GM21526 (cell line): ENCODE results near the gene OXNAD1.

Experiments used
- ATAC-seq: cut with Tn5 transposase; IDR thresholded peaks from one replicate; pipeline ENCODE4 v1.9.1; 2021; ENCODE audit warnings: moderate library complexity; ENCODE audit not compliant: unreplicated experiment, low FRiP score

OXNAD1 gene

DNA sequence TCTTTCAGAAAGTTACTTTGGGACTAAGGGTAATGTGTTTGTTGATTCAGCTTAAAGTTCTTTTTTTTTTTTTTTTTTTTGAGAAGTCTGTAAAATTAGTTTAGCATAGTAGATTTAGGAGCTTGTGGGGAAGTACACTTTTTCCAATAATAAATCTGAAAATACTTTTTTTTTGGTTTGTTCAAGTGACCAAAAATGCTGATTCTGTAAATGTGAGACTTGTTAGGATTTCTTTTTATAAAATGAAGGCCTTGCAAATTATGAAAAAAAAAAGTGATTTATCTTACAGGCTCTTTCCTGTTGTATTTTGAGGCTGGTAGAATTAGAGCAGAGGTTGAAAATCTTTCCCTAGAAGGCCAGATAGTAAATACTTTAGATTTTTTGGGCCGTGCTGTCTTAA lies 7.6 kb downstream of the OXNAD1 start:
- ATAC-seq, result no peak

DNA sequence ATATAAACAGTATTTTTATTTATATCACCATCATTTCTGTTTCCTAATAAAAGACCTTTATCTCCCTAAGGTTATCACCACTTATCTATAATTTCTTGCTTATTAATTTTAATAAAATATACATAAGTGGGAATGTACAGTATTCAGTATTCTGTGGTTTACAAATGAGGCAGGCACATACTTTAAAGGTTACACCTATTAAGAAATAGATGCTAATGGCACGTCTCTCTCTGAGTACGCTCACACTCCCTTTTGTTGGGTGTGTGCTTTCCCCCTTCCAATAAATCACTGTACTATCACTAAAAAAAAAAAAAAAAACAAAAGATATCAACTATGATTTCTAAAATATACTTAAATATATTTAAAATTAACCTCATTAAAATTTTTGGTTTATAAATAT lies 8.9 kb downstream of the OXNAD1 start:
- no peak for ATAC-seq

DNA sequence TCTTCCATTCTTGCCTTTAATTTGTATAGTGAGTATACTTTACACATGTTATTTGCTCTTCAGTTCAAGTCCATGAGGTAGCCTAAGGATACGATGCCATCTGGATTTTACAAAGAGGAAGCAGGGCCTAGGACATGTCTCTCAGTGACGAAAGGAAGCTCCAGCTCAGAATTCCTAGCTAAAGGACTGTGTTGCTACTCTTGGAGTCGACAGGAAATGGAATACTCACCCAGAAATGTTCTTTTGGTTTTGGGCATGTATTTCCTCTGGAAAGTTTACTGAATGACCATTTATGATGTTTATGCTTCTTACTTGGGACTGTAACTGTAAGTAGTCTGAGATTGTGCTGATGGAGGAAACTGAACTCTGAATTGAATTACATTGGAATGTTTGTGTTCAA lies 12.5 kb downstream of the OXNAD1 start:
- no peak for ATAC-seq

DNA sequence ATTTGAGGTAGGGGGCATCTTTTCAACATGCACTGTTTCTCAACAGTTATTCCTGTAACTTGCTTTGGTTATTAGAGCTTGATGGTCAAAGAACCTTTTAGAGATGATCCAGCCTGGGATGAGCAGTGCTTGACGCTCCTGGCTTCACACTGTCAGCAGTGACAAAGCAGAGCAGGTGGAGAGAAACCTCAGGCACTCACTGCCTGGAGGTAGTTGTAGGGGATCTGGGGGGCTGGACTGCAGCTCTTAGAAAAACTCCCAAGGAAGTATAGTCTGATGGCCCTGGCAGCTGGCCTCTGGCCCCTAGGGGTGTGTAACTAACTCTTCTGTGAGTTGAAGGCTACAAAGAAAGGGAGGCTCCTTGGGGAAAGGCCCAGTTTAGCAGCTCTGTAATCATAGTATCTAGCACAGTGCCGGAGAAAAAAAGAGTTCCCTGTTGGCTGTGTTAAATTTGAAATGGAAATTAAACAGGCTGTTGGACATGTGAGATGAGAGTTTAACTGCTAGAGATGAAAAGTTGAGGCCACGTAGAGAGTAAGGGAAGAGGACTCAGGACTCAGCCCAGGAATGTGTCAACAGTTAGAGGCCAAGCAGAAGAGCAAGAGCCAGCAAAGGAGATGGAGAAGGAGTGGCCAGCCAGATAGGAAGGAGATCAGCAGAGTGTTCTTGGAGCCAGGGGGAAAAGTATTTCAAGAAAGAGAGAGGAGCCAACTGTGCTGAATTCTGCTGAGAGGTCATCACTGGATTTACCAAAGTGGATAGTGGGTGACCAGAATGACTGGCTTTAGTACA lies 14.2 kb downstream of the OXNAD1 start:
- no peak for ATAC-seq

DNA sequence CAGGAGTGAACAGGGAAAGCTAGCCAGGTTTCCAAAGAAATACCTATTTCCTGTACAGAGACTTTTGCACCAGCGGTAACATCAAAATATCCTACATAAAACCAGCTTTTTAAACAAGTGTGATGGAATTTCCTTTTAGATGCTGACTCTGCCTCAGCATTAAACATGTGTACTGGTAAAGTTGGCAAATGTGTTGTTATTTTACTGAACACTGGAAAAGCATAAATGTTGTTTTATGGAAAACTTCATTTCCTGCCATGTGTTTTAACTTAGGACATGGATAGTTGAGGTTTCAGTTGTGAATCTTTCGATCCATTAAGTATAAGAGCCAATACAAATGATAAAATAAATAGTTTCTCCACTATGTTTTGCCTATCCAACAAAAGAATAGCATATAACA lies 15.7 kb downstream of the OXNAD1 start:
- no peak for ATAC-seq

DNA sequence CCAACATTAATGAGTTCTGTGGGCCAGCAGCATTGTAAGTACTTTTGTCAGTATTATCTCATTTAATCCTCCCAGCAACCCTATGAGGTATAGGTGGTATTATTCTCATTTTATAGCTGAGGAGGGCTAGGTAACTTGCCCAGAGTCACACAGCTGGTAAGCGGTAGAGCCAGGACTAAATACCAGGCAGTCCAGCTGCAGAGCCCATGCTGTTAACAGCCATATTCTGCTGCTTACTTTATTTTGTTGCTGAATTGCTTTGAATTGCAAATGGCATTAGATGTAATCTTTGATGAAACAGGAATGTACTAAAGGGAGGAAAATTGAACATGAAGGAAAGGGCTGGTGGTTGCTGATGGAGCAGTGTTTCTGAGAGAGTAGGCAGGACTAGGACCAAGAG lies 19.6 kb downstream of the OXNAD1 start:
- no peak for ATAC-seq

DNA sequence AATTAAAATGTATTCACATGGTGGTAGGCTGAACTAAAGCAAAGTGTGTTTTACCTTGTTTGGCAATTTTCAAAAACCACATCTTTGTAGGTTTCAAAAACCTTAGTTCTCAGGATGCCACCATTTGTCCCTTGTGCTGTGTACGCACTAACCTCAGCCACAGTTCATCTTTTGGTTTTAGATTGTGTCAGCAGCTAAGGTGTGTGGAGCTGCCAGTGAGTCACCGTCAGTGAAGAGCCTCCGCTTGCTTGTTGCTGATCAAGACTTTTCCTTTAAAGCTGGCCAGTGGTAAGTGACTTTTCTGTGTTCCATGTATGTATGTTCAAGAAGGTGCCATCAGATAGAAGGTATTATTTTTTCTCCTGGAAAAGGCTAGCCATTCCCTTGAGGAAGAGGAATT lies 21.1 kb downstream of the OXNAD1 start:
- ATAC-seq, result peak; percentile 63

DNA sequence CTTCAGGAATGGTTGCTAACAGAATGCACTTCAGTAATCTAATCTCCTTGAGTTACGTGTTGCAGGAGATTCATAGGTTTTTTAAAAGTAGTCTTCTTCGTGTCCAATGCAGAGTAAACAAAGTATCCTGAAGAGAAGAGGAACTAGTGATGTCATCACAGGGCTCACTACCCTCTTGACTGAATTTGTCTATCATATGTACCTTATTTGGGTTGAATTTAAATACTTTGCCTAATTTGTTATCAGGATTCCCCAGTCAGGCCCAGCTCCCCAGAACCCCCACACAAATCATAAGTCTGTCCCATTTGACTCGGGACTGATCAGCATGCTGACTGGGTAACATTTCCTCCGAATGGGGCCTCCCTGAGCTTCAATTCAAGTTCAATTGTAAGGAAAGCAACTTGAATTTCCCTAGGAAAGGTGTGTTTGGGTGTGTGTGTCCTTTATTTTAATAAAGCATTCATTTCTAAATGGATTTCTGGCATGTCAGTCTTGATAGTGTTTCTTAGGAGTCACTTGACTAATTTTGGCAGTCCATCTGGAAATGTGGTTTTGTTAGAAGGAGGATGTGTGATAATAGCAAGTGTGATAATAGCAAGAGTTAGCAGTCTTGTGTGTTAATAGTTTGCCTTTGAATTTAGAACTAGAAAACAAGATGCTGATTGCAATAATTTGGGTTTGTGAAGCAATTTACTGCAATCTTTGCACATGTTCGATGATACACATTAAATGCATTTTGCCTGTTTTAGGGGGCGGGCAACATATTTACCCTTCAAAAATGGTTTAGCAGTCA lies 21.9 kb downstream of the OXNAD1 start:
- ATAC-seq, result no peak

DNA sequence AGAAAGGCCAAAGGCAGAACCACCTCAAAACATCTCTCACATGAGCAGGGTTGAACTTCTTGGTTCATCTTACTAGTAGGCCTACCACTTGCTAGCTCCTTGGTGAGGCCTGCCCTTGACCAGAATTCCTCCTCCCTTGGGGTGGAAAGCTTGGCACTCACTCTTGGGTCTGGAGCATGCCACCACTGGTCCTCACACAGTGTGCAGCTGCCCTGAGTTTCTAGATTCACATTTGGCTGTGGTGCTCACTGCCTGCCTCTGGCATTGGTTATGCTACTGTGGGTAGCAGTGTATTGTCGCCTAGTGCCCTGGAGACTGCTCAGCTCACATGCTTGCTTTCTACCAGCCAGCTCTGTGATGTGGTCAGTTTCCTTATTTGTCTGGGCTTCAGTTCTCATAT lies 23.7 kb downstream of the OXNAD1 start:
- ATAC-seq, result no peak

DNA sequence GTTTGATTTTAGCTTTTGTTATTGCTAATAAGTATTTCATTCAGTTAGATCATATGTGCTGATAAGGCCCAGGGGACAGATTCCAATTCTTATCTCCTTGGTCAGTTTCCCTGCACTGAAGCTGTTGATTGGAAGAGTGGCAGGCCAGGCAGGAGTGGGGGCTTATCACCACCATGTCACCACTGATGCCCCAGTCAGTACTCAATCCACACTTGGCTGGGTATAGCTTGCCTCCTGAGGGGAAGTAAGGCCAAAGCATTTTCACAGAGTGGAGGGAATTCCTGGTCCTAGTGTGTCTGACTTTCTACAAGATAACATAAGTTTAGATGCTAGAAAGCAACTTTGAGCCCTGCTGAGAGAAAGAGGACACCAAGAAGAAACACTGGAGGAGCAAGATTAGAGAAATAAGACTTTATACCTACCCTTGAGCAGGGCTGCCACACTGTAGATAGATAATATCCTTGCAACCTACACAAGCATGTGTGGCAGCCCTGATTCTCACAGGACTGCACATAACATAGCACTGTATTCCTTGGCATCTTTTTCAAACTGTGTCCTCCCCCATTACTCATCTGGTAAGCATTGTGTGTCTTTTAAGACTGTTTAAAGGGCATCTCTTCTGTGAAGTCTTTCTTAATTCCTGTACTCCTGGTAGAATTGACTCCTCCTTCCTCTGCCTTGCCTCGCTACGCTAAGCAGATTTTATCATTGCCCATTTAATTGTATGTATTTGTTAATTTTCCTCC lies 24.3 kb downstream of the OXNAD1 start:
- no peak for ATAC-seq

DNA sequence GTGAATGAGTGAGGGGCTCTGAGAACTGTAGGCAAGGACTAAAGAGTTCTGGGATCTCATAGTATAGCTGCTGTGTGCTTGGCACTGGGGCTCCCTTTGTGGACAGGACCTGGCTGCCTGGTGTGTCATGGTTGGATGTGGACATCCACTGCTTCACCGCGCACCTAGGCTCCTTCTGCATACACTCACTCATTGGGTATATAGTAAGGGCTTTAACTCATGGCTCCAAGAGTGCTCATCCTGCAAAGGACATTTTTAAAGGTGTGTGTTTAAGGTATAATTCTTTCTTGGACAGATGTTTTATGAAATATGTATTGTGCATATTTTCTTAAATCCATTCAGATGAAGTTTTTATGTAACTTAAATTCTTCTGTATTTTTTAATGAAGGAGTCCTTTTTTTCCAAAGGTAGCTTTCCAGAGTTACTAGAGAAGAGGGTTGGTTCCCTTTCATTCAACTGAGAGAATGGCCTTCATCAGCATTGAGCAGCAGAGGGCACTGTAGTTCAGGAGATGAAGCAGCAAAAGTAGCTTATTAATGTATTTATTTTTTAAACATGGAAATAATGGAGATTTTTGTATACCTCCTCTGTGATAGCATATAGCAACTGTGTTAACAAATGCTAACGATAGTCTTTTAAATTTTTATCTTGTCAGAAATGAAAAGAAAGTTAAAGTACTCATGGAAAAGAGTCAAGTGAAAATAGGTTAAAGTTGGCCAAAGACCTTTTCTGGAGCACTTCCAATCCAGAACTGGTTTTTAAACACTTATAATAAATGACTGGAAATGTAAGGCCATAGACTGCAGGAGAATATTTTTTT lies 25.2 kb downstream of the OXNAD1 start:
- no peak for ATAC-seq

DNA sequence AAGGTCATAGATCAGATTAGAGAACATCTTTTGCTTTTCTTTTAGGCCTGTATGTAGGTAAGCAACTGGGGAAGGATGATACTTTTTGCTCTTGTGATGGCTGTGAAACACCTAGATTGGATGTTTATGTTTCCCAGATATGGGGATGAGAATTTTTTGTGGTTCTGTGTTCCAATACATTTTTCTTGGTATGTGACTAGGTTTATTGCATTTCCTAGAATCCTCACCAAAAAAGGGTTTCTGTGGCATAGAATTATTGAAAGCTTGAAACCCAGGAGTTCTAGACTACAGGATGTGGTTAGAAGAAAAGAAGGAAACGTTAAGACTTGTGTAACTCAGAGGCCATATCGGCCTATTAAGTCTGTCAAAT lies 25.8 kb downstream of the OXNAD1 start:
- no peak for ATAC-seq

DNA sequence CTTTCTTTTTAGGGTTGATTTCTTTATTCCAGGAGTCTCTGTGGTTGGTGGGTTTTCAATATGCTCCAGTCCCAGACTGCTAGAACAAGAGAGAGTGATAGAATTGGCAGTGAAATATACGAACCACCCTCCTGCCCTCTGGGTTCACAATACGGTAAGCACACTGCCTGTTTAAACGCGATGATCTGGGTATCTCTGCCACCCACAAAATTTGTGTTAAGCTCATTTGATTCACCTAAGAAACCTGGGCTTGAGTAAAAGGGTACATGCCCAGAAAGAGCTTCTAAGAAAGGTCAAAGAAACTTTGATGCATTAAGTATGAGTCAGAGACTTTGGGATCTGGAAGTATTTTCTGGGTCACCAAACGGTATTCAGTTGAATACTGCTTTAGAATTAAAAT lies 29.8 kb downstream of the OXNAD1 start:
- ATAC-seq, result no peak

DNA sequence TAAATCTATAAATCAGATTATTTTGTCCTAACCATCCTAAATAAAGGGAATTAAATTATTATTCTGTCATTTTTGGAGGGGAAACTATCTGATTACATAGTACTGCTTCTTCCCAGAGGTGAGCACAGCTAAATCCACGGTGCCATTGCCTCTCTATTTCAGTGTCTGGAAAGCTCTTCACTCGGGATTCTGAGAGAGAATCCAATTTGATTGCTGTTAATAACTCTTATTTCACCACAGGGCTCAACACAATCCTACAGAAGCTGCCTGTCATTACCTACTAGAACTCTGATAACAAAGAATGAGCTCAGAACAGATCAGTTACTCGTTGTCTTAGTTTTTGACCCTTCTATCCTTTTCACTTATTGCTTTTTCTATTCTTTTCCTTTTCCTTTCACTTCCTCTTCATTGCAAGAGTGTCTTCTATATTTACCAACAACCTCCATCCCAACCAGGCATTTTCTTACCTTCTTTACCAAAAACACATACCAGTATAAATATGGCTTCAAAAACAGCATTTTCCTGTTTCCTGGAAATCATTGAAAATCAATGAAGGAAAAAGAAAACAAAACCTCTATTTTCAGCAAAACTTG lies 30.4 kb downstream of the OXNAD1 start:
- no peak for ATAC-seq

DNA sequence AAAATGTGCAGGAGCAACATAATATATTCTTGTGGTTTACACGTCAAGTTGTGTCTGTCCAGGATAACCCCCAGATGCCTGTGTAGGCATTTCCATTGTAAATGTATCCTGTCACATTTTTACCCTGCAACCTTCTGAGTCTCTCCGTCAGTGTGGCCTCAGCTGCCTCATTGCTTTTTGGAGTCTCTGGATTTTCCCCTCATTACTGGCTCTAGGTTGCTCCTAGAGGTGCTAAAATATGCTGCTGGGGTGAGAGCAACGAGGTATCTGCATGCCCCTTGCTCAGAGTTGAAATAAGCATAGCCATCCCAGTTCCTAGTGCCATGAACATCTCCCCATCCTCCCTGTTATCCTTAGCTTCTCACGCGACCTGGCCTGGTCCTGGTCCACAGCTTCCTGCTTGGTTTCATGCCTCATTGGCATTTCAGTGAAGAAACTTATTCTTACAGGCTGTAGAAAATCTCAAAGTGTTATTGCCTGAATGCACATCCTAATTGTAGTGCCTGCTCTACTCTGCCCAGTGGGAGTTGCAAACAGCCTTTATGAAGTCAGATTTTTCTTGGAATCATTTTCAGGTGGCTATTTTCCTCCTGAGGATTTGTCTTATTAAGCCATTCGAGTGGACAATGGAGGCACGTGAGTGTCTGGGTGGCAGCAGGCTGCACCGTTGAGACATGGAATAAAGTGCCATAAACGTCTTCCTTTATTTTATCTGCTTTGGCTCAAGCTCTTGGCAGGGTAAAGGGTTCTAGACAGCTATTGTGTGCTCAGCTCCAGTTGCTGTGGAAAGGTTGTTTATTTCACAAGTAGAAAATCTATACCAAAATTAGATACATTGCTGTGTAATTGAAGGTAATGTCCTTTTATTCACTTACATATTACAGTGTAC lies 33.2 kb downstream of the OXNAD1 start:
- no peak for ATAC-seq

DNA sequence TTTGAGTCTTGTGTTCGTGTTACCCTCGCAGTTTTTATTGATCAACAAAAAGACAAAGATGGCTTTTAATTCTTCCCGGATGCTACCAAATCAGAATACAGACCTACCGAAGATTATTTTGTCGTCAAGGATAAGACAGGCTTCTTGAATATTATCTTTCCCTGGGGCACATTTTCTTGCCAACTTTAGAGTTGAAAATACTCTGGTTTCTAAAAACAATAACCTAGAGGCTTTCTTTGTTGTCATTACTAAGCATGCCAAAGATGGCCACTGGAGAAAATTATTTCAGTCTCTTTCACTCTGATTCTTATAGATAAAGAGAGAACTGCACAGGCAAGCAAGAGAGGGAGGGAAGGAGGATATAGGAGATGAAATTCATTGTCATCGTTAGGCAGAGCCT lies 33.9 kb downstream of the OXNAD1 start:
- no peak for ATAC-seq

DNA sequence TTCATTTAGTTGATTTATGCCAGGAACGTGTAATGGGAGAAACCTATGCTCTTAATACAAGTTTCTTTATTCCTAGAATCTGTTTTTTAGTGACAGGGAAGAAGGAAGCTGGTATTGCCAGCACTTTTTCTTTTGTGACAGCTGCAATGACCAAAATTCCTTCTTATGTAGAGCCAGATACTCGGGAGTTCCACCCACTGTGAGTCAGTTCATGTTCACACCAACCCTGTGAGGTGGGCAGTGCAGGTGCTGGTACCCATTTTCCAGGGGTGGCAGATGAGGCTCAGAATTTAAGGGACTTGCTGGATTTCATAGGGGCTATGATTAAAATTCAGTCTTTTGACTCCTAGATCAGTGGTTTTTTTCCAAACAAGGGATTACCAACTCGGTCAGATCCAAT lies 34.7 kb downstream of the OXNAD1 start:
- ATAC-seq, result no peak

DNA sequence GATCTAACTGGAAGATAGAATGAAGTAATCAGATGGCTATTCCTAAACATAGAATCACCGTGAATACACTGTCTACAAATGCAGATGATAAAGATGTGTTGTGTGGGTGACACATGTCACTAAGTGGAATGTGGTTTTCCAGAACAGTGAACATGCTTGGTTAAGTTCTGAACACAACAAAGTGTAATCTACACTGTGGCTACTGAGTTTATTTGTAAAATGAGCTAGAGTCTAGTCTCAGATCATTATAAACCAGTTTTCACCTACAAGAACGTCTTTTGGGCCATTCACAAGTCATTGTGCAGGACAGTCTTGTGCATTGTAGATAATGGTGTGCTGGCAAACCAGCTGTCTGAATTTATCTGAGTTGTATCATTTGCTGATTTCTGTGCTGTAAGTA lies 35.3 kb downstream of the OXNAD1 start:
- ATAC-seq, result no peak

DNA sequence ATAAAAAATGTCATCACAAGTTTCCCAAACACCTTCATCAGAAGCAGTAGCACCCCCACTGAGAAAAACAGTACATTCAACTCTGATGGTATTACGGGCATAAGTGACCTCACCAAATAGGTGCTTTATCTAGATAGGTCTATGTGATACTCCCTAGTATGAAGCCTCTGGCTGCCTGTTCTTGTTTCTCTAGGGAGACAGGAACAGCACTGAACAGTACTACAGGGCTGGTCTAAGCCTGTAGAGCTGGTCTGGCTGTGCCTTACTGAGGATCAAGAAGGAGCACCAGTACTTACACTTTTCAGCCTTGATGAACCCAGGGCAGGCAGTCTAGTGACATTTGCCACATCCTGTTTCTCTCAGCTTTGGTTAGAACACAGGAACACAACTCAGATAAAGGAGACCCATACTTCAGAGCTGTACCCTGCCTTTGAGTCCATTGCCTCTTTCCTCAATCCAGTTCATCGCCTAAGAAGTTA lies 35.9 kb downstream of the OXNAD1 start:
- no peak for ATAC-seq
